Hematopoietic multipotent progenitor cell treated with erythropoietin and hydrocortisone succinate and interleukin-3 and kit ligand, for 6 days (in vitro differentiated cells): ENCODE results near the gene C2orf80.
A peak's percentile ranks its signal among the peaks of the same experiment; 100 is the strongest.
"Not testable (repeated sequence)": the region's sequence is repeated elsewhere in the genome, so short reads cannot be mapped to it uniquely, and the experiment has no call there.

Experiments used
- DNase-seq: peaks from one replicate; pipeline ENCODE4 v3.0.0-alpha.2; 2015

The C2orf80 gene

DNA sequence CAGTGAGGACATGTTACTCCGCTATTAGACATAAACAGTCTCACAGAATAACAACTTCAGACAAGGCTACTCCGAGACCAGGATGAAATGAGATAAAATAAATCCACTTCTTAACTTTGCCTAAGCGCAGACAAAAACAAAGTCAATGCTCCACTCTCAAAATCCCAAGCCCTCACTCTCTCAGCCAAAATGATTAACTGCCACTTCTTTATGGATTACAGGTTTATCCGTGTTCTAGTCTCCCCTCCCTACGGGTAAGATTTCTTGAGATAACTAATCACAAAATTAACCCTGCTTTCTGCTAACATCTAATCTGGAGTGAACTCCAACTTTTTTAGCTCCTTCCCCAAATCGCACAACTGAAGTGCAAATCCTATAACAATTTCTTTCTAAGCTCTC, 59.1 kb downstream of the C2orf80 start:
- DNase-seq = no peak

- DNase-seq = no peak
Measured at GRCh38 chr2:208129744-208130711, 59.8 kb downstream of the C2orf80 start, which contains the start of gene CRYGC. CRYGC (minus strand) TSS chr2:208129828; CDS start chr2:208129792, 36 bp downstream.

DNA sequence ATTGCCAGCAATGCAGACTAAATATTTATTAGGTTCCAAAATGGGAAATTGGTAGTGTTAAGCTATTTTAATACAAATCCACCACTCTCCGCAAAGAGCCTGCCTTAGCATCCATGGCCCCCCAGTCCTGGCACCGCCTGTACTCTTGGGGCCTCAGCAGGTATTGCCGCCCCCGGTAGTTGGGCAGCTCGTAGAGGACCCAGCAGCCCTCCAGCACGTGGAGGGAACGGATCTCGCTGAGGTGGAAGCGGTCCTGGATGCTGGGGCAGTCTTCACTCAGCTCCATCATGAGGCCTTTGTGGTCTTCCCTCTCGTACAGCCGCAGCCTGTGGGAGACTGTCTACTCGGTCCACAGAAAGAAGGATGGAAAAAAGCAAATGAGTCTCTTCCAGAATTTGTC, 61.7 kb downstream of the C2orf80 start:
- DNase-seq = no peak

GRCh38 chr2:208127090-208127489, 62.7 kb downstream of the C2orf80 start:
- DNase-seq = no peak

DNA sequence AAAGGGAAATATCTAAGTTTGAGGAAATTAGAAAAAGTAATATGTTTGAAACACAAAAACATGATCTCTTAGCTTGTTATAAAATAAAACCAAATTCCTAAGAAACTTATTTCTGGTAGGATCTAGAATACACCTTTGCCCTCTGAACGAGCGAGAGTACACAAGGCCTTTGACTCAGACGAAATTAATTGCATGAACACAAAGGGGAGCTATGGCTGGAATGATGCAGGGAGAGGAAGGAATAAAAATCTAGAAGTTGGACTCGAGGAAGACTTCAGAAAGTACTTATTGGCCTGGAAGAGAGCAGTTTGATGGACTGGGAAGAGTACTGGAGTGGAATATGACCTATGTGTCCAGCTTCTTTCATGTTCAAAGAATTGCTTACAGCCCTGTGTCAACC, 64.6 kb downstream of the C2orf80 start:
- DNase-seq = no peak

DNA sequence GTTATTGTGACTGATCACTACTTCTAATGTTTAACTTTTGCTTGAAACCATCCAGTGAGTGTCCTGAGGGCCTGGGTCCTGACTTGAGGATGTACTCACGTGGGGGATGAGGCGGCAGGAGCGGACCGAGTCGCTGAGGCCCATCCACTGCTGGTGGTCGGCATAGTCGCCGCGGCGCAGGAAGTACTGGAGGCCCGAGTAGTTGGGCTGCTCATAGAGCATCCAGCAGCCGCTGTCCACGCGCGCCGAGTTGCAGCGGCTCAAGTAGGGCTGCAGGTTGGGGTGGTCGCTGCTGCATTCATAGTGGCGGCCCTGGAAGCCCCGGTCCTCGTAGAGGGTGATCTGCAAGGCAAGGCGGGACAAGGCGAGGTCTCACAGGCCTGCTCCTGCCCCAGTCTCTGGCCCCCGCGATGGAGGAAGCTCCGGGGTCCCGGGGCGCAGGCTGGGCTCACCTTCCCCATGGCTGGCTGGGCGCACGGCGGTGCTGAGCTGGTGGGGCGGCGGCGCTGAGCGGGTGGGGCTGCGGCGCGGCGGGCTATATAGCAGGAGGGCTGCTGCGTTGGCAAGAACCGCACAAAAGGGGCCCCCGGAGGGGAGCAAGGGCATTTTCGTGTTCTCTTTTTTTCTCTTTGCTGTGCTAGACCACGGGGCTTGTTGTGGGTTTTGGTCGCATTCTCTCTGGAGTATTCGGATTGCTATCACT, 65.7 kb downstream of the C2orf80 start, which contains the start of gene CRYGD:
Gene CRYGD, minus strand, starts transcription at position 512 of the 703 bp plus-strand sequence. Its CDS starts 51 bp downstream, at position 461.
- DNase-seq = peak; percentile 55

DNA sequence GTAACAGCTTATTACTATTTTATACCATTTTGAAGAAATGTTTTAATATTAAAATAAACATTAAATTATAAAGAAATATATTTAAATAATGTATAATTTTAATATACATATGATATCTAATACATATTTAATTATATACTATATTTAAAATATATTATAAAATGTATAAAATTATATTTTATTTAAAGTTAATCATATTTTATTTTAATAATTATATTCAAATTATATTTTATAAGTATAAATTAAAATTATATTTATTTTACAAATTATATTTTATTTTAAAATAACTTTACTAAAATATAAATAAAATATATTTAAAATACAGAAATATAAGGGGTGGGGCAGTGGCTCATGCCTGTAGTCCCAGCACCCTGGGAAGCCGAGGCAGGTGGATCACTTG, 67.6 kb downstream of the C2orf80 start:
- no peak for DNase-seq

DNA sequence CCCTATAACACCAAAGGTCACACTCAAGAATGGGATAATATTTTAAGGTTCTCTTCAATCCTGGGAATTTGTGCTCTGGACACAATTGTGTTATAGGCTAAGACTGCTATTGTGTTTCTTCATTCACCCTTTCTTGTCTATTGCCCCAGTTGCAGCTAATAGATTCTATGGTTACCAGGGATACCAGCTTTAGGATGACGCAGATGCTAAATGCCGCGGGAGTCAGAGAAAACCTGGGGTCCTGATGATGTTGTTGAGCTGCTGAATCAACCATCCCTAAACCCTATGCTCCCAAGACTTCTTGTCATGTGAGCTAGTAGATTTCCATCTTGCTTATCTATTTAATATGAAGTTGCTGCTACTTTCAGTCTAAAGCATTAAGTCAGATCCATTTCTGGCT, 70.9 kb downstream of the C2orf80 start:
- DNase-seq = no peak

DNA sequence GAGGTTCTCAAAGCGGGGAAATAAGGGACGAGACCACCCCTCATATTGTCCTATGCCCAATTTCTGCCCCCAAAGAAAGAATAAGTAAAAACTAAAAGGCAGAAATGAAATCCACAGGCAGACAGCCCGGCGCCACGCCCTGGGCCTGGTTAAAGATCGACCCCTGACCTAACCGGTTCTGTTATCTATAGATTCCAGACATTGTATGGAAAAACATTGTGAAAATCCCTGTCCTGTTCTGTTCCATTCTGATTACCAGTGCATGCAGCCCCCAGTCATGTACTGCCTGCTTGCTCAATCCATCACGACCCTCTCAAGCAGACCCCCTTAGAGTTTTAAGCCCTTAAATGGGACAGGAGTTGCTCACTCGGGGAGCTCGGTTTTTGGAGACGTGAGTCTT, 72.4 kb downstream of the C2orf80 start:
- not testable (repeated sequence) for DNase-seq
